Activated CD4-positive, alpha-beta T cell treated with anti-CD3 and anti-CD28 coated beads, Interleukin-2, Interleukin-4, amounts not matched to agents 100 ng/mL and 50 ng/mL, durations not matched to agents 16 hours and 8 hours (primary cell): Measurements from ENCODE around the gene HIPK4.
"Not testable (repeated sequence)": the region's sequence is repeated elsewhere in the genome, so short reads cannot be mapped to it uniquely, and the experiment has no call there.

Experiments
- DNase-seq: peaks from one replicate; pipeline ENCODE4 v3.0.0-alpha.2; 2020; ENCODE audit warnings: low spot score

HIPK4 gene

DNA sequence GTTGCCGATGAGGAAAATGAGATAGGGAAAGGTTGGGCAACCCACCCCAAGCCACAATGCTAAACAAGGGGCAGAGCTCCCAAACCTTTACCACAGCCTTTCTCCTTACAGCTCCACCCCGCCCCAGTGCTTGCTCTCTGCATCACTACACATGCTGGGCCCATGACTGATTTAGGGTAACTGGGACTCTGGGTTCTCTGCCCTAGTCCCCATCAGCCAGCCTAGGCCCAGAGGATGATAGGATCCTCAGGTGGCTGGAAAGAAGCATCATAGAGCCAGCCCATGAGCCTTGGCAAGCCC, 53.4 kb downstream of the HIPK4 start:
- DNase-seq = no peak

DNA sequence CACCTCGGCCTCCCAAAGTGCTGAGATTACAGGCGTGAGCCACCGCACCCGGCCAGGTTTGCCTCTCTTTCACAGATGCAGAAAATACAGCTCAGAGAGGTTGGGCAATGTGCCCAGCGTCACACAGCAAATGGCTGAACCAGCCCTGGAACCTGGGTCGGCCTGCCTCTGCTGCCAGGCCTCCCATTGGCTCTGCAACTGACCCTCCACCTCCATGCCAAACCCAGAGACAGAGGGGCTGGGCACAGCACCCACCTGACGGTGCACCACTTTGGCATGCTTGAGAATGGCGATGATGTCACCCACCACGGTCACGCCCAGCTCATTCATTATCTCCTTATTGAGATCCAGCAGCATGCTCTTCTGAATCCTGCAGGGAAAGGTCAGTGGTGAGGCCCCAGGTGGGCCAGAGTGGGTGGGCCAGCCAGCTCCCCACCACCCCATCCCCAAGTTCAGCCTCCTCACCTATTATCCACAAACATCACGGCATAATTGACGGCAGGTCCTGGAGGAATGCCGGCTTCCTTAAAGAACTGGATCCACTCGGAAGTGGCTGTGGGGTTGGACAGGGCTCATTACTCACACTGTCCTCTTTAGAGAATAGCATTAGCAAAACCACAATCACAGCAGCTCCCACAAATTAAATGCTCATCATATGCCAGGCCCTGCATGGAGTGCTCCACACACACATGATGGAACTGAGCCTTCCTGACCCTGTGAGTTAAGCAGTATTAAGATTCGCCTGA, 54.0 kb downstream of the HIPK4 start:
- DNase-seq = no peak

DNA sequence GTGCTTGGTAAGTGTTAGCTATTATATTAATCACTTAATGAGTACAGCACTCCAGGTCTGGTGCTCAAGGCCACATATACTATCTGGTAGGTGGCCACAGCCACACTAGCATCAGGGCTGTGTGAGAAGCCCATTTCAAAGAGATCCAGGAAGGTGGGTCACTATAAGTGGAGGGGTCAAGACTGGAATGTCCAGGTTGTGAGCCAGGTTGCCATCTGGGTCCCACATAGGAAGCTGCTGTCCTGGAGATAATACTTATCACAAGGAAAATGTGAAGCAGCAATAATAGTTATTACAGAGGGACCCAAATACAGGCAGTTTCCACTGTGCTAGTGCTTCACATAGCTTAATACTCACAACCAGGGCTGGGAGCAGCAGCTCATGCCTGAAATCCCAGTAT, 54.9 kb downstream of the HIPK4 start:
- DNase-seq = no peak

DNA sequence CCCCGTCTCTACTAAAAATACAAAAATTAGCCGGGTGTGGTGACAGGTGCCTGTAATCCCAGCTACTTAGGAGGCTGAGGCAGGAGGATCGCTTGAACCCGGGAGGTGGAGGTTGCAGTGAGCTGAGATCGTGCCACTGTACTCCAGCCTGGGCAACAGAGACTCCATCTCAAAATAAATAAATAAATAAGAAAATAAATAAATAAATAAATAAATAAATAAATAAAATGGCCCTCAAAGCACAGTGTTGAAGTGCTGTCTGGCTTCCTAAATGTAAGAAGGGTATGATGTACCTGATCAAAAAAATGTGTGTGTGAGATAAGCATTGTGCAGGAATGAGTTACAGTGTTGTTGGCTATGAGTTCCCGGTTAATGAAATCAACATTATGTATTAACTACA, 56.9 kb downstream of the HIPK4 start:
- DNase-seq = not testable (repeated sequence)

DNA sequence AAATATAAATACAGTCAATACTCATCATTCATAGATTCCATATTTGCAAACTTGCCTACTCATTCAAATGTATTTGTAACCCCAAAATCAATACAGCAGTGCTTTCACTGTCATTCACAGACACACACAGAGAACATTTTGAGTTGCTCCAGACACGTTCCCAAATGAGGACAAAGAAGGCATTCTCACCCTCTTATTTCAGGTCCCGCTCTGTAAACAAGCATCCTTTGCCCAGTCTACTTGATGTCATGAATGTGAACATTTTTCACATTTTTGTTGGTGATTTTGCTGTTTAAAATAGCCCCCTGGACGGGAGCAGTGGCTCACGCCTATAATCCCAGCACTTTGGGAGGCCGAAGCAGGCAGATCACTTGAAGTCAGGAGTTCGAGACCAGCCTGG, 57.3 kb downstream of the HIPK4 start:
- DNase-seq = no peak

DNA sequence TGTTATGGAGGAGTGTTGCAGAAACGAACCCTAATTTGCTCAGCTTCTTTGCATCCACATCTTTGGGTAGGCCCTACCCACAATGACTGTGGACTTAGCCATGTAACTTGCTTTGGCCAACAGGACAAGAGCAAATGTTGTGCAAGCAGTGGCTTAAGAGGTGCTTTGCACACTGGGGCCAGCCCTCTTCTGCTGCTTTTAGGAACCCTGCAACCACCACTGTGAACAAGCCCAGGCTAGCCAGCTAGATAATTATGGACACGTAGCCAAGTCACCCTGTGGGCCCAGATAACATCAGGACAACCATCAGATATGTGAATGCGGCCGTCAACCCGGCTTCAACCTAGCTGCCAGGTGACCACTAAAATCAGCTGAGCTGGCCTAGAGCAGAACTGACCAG, 58.9 kb downstream of the HIPK4 start:
- DNase-seq = no peak
